HEK293 (cell line): ENCODE results near the gene ELL.
A peak's percentile ranks its signal among the peaks of the same experiment; 100 is the strongest.

ENCODE experiments used
- HOXD13 ChIP-seq: sonication (generic); formaldehyde crosslinking; IDR thresholded peaks from 2 replicates; pipeline ENCODE4 v1.8.0; 2022; ENCODE audit warnings: missing genetic modification reagents, borderline replicate concordance
- OVOL3 ChIP-seq: fragments of 450-650 bp; formaldehyde crosslinking; IDR thresholded peaks from 2 replicates; pipeline ENCODE4 v1.5.1; 2016; ENCODE audit warnings: missing biosample characterization, missing genetic modification characterization
- WT1 ChIP-seq: fragments of 450-650 bp; formaldehyde crosslinking; IDR thresholded peaks from 2 replicates; pipeline ENCODE4 v1.5.1; 2016; ENCODE audit warnings: missing biosample characterization, missing genetic modification characterization
- ZBTB17 ChIP-seq: fragments of 450-650 bp; formaldehyde crosslinking; IDR thresholded peaks from 2 replicates; pipeline ENCODE4 v1.5.1; 2016; ENCODE audit warnings: missing biosample characterization, missing genetic modification characterization
- ZBTB7A ChIP-seq: fragments of 450-650 bp; formaldehyde crosslinking; IDR thresholded peaks from 2 replicates; pipeline ENCODE4 v1.5.1; 2016; ENCODE audit warnings: low read depth, missing biosample characterization, missing genetic modification characterization
- ZBTB8A ChIP-seq: fragments of 450-650 bp; formaldehyde crosslinking; IDR thresholded peaks from 2 replicates; pipeline ENCODE4 v1.5.1; 2016; ENCODE audit warnings: missing biosample characterization, missing genetic modification characterization
- ZFP41 ChIP-seq: fragments of 450-650 bp; formaldehyde crosslinking; IDR thresholded peaks from 2 replicates; pipeline ENCODE4 v1.5.1; 2016; ENCODE audit warnings: missing biosample characterization, missing genetic modification characterization, borderline replicate concordance
- ZNF112 ChIP-seq: fragments of 450-650 bp; formaldehyde crosslinking; IDR thresholded peaks from 2 replicates; pipeline ENCODE4 v1.5.0; 2017; ENCODE audit warnings: missing biosample characterization, missing genetic modification characterization
- ZNF140 ChIP-seq: fragments of 450-650 bp; formaldehyde crosslinking; IDR thresholded peaks from 2 replicates; pipeline ENCODE4 v1.5.1; 2016; ENCODE audit warnings: missing biosample characterization, missing genetic modification characterization
- ZNF16 ChIP-seq: fragments of 450-650 bp; formaldehyde crosslinking; IDR thresholded peaks from 2 replicates; pipeline ENCODE4 v1.5.1; 2016; ENCODE audit warnings: low read depth, missing biosample characterization, missing genetic modification characterization
- ZNF175 ChIP-seq: fragments of 450-650 bp; formaldehyde crosslinking; IDR thresholded peaks from 2 replicates; pipeline ENCODE4 v1.5.1; 2016; ENCODE audit warnings: missing biosample characterization, missing genetic modification characterization
- ZNF266 ChIP-seq: fragments of 450-650 bp; formaldehyde crosslinking; IDR thresholded peaks from 2 replicates; pipeline ENCODE4 v1.5.1; 2016; ENCODE audit warnings: missing biosample characterization, missing genetic modification characterization, low read depth
- ZNF302 ChIP-seq: fragments of 450-650 bp; formaldehyde crosslinking; IDR thresholded peaks from 2 replicates; pipeline ENCODE4 v1.5.1; 2016; ENCODE audit warnings: missing biosample characterization, missing genetic modification characterization, low read depth
- ZNF501 ChIP-seq: fragments of 450-650 bp; formaldehyde crosslinking; IDR thresholded peaks from 2 replicates; pipeline ENCODE4 v1.5.1; 2016; ENCODE audit warnings: missing biosample characterization, missing genetic modification characterization
- ZNF561 ChIP-seq: fragments of 450-650 bp; IDR thresholded peaks from 2 replicates; pipeline ENCODE4 v1.5.1; 2018; ENCODE audit warnings: missing biosample characterization, missing genetic modification characterization, borderline replicate concordance
- ZNF621 ChIP-seq: fragments of 450-650 bp; formaldehyde crosslinking; IDR thresholded peaks from 2 replicates; pipeline ENCODE4 v1.5.1; 2017; ENCODE audit warnings: missing biosample characterization, missing genetic modification characterization
- ZNF623 ChIP-seq: fragments of 450-650 bp; formaldehyde crosslinking; IDR thresholded peaks from 2 replicates; pipeline ENCODE4 v1.5.1; 2016; ENCODE audit warnings: missing biosample characterization, missing genetic modification characterization
- ZNF629 ChIP-seq: fragments of 450-650 bp; formaldehyde crosslinking; IDR thresholded peaks from 2 replicates; pipeline ENCODE4 v1.5.1; 2017; ENCODE audit warnings: missing biosample characterization, missing genetic modification characterization
- ZNF701 ChIP-seq: fragments of 450-650 bp; formaldehyde crosslinking; IDR thresholded peaks from 2 replicates; pipeline ENCODE4 v1.5.1; 2016; ENCODE audit warnings: missing biosample characterization, missing genetic modification characterization
- ZNF76 ChIP-seq: fragments of 450-650 bp; formaldehyde crosslinking; IDR thresholded peaks from 2 replicates; pipeline ENCODE4; 2016; ENCODE audit warnings: low read depth, missing biosample characterization, missing genetic modification characterization, borderline replicate concordance
- TF ChIP-seq, protein P1 (sequence below): fragments of 450-650 bp; formaldehyde crosslinking; IDR thresholded peaks from 2 replicates; pipeline ENCODE4 v1.5.1; 2016; ENCODE audit warnings: missing biosample characterization, missing genetic modification characterization
- TF ChIP-seq, protein P2 (sequence below): fragments of 450-650 bp; formaldehyde crosslinking; IDR thresholded peaks from 2 replicates; pipeline ENCODE4 v1.5.1; 2016; ENCODE audit warnings: missing biosample characterization, missing genetic modification characterization
- TF ChIP-seq, protein P3 (sequence below): fragments of 450-650 bp; formaldehyde crosslinking; IDR thresholded peaks from 2 replicates; pipeline ENCODE4 v1.5.1; 2016; ENCODE audit warnings: missing biosample characterization, missing genetic modification characterization
- TF ChIP-seq, protein P4 (sequence below): fragments of 450-650 bp; formaldehyde crosslinking; IDR thresholded peaks from 2 replicates; pipeline ENCODE4 v1.5.1; 2016; ENCODE audit warnings: missing biosample characterization, missing genetic modification characterization
- TF ChIP-seq, protein P5 (sequence below): fragments of 450-650 bp; formaldehyde crosslinking; IDR thresholded peaks from 2 replicates; pipeline ENCODE4 v1.5.1; 2016; ENCODE audit warnings: missing biosample characterization, missing genetic modification characterization
- TF ChIP-seq, protein P6 (sequence below): fragments of 450-650 bp; formaldehyde crosslinking; IDR thresholded peaks from 2 replicates; pipeline ENCODE4 v1.5.1; 2016; ENCODE audit warnings: missing biosample characterization, missing genetic modification characterization

ELL gene

DNA sequence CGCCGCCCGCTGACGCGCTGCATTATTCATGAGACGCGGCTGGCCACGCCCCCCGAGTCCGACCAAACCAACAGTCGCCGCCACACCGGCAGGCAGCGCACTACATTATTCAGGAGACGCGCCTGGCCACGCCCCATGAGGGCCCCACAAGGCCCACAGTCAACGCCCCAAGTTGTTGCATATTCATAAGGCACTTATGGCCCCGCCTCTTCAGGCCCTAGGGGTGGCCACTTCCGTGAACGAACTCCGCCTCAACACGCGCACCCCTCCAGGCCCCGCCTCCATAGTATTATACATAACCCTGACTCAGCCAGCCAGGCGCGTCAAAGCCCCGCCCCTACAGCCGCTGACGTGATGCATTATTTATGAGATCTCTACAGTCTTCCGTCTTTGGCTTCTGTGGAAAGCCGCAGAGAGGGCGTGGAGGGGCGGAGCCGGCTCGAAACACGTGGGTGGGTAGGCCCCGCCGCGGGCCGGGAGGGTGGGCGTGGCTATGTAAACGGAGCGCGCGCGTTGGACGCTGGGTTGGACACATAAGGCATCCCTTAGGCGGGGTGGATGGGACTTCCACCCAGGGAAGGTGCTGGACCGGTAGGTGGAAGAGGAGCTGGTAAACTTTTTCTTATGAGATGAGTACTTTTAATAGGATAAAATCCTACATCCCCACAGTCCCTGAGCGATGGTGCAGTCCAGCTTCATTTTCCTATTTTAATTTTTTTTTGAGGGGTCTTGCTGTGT lies 423 bp upstream of the ELL start (continued):
- TF ChIP-seq ZNF140 (tag by site-specific recombination), result no peak
- TF ChIP-seq ZNF501, result 0 out of 2 replicates have a peak, but pooled peaks have one; percentile 25
- no peak for TF ChIP-seq ZNF175 (tag by site-specific recombination)
- TF ChIP-seq ZNF302 (tag by site-specific recombination), result no peak
- no peak for TF ChIP-seq WT1 (tag by site-specific recombination)
- 0 out of 2 replicates have a peak, but pooled peaks have one; percentile 38 for TF ChIP-seq ZNF561 (tag by site-specific recombination)
- TF ChIP-seq ZNF621 (tag by site-specific recombination), result no peak
- TF ChIP-seq, protein P1, sequence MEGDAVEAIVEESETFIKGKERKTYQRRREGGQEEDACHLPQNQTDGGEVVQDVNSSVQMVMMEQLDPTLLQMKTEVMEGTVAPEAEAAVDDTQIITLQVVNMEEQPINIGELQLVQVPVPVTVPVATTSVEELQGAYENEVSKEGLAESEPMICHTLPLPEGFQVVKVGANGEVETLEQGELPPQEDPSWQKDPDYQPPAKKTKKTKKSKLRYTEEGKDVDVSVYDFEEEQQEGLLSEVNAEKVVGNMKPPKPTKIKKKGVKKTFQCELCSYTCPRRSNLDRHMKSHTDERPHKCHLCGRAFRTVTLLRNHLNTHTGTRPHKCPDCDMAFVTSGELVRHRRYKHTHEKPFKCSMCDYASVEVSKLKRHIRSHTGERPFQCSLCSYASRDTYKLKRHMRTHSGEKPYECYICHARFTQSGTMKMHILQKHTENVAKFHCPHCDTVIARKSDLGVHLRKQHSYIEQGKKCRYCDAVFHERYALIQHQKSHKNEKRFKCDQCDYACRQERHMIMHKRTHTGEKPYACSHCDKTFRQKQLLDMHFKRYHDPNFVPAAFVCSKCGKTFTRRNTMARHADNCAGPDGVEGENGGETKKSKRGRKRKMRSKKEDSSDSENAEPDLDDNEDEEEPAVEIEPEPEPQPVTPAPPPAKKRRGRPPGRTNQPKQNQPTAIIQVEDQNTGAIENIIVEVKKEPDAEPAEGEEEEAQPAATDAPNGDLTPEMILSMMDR (tag by site-specific recombination), result no peak; the same call in 1 of the 2 replicates
- TF ChIP-seq, protein P2, sequence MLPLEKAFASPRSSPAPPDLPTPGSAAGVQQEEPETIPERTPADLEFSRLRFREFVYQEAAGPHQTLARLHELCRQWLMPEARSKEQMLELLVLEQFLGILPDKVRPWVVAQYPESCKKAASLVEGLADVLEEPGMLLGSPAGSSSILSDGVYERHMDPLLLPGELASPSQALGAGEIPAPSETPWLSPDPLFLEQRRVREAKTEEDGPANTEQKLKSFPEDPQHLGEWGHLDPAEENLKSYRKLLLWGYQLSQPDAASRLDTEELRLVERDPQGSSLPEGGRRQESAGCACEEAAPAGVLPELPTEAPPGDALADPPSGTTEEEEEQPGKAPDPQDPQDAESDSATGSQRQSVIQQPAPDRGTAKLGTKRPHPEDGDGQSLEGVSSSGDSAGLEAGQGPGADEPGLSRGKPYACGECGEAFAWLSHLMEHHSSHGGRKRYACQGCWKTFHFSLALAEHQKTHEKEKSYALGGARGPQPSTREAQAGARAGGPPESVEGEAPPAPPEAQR, result no peak
- TF ChIP-seq, protein P3, sequence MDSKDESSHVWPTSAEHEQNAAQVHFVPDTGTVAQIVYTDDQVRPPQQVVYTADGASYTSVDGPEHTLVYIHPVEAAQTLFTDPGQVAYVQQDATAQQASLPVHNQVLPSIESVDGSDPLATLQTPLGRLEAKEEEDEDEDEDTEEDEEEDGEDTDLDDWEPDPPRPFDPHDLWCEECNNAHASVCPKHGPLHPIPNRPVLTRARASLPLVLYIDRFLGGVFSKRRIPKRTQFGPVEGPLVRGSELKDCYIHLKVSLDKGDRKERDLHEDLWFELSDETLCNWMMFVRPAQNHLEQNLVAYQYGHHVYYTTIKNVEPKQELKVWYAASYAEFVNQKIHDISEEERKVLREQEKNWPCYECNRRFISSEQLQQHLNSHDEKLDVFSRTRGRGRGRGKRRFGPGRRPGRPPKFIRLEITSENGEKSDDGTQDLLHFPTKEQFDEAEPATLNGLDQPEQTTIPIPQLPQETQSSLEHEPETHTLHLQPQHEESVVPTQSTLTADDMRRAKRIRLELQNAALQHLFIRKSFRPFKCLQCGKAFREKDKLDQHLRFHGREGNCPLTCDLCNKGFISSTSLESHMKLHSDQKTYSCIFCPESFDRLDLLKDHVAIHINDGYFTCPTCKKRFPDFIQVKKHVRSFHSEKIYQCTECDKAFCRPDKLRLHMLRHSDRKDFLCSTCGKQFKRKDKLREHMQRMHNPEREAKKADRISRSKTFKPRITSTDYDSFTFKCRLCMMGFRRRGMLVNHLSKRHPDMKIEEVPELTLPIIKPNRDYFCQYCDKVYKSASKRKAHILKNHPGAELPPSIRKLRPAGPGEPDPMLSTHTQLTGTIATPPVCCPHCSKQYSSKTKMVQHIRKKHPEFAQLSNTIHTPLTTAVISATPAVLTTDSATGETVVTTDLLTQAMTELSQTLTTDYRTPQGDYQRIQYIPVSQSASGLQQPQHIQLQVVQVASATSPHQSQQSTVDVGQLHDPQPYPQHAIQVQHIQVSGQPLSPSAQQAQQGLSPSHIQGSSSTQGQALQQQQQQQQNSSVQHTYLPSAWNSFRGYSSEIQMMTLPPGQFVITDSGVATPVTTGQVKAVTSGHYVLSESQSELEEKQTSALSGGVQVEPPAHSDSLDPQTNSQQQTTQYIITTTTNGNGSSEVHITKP (tag by site-specific recombination), result peak; percentile 94
- TF ChIP-seq ZNF701 (tag by site-specific recombination), result no peak
- TF ChIP-seq ZFP41 (tag by site-specific recombination), result no peak
- no peak for TF ChIP-seq ZNF266 (tag by site-specific recombination)
- TF ChIP-seq ZNF76 (tag by site-specific recombination), result peak; percentile 80
- TF ChIP-seq ZNF16, result no peak
- TF ChIP-seq ZBTB8A (tag by site-specific recombination), result 0 out of 2 replicates have a peak, but pooled peaks have one; percentile 23
- TF ChIP-seq, protein P4, sequence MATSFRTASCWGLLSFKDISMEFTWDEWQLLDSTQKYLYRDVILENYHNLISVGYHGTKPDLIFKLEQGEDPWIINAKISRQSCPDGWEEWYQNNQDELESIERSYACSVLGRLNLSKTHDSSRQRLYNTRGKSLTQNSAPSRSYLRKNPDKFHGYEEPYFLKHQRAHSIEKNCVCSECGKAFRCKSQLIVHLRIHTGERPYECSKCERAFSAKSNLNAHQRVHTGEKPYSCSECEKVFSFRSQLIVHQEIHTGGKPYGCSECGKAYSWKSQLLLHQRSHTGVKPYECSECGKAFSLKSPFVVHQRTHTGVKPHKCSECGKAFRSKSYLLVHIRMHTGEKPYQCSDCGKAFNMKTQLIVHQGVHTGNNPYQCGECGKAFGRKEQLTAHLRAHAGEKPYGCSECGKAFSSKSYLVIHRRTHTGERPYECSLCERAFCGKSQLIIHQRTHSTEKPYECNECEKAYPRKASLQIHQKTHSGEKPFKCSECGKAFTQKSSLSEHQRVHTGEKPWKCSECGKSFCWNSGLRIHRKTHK (tag by site-specific recombination), result no peak
- TF ChIP-seq ZBTB17, result no peak; the same call in 1 of the 2 replicates
- TF ChIP-seq, protein P5, sequence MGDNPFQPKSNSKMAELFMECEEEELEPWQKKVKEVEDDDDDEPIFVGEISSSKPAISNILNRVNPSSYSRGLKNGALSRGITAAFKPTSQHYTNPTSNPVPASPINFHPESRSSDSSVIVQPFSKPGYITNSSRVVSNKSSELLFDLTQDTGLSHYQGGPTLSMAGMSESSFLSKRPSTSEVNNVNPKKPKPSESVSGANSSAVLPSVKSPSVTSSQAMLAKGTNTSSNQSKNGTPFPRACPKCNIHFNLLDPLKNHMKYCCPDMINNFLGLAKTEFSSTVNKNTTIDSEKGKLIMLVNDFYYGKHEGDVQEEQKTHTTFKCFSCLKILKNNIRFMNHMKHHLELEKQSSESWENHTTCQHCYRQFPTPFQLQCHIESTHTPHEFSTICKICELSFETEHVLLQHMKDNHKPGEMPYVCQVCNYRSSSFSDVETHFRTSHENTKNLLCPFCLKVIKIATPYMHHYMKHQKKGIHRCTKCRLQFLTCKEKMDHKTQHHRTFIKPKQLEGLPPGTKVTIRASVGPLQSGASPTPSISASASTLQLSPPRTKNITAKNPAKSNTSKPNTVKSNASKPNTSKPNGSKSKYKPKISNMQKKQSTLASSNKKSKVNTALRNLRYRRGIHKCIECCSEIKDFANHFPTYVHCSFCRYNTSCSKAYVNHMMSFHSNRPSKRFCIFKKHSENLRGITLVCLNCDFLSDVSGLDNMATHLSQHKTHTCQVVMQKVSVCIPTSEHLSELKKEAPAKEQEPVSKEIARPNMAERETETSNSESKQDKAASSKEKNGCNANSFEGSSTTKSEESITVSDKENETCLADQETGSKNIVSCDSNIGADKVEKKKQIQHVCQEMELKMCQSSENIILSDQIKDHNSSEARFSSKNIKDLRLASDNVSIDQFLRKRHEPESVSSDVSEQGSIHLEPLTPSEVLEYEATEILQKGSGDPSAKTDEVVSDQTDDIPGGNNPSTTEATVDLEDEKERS (tag by site-specific recombination), result no peak
- TF ChIP-seq ZBTB7A (tag by site-specific recombination), result no peak
- TF ChIP-seq ZNF112 (tag by site-specific recombination), result no peak
- TF ChIP-seq HOXD13 (CRISPR knock-in tag), result no peak
- TF ChIP-seq, protein P6, sequence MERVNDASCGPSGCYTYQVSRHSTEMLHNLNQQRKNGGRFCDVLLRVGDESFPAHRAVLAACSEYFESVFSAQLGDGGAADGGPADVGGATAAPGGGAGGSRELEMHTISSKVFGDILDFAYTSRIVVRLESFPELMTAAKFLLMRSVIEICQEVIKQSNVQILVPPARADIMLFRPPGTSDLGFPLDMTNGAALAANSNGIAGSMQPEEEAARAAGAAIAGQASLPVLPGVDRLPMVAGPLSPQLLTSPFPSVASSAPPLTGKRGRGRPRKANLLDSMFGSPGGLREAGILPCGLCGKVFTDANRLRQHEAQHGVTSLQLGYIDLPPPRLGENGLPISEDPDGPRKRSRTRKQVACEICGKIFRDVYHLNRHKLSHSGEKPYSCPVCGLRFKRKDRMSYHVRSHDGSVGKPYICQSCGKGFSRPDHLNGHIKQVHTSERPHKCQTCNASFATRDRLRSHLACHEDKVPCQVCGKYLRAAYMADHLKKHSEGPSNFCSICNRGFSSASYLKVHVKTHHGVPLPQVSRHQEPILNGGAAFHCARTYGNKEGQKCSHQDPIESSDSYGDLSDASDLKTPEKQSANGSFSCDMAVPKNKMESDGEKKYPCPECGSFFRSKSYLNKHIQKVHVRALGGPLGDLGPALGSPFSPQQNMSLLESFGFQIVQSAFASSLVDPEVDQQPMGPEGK (tag by site-specific recombination), result no peak
- no peak for TF ChIP-seq ZNF623 (tag by site-specific recombination)
- no peak for TF ChIP-seq OVOL3 (tag by site-specific recombination)
- peak; percentile 73 for TF ChIP-seq ZNF629 (tag by site-specific recombination)
